OCI-LY1 (cell line): ENCODE results near the gene B2M.

Experiments
- CTCF ChIP-seq: fragments of 200-600 bp; sonication (generic), shearing (Covaris generic); IDR thresholded peaks from 2 replicates; pipeline ENCODE4 v1.5.1; 2017; ENCODE audit warnings: mild to moderate bottlenecking, antibody characterized with exemption, low read length, moderate library complexity, mixed read lengths
- EZH2 ChIP-seq: fragments of 200-600 bp; sonication (generic), shearing (Covaris generic); IDR thresholded peaks from 2 replicates; pipeline ENCODE4 v1.8.0; 2017; ENCODE audit warnings: borderline replicate concordance, mixed run types, mild to moderate bottlenecking, antibody characterized with exemption, low read length, moderate library complexity, mixed read lengths

GRCh38 chr15:44735482-44736180, 24.3 kb downstream of the B2M start:
- TF ChIP-seq CTCF (no peak), EZH2 (no peak)
